GM19468 (cell line): Measurements from ENCODE around the gene MAGI1.

Experiments used
- ATAC-seq: cut with Tn5 transposase; IDR thresholded peaks from one replicate; pipeline ENCODE4 v1.9.1; 2021; ENCODE audit warnings: mild to moderate bottlenecking, moderate library complexity, moderate number of reproducible peaks; ENCODE audit not compliant: unreplicated experiment; ENCODE audit errors: extremely low read depth

Gene MAGI1

GRCh38 chr3:65816208-65816607, 222.5 kb downstream of the MAGI1 start:
- no peak for ATAC-seq

DNA sequence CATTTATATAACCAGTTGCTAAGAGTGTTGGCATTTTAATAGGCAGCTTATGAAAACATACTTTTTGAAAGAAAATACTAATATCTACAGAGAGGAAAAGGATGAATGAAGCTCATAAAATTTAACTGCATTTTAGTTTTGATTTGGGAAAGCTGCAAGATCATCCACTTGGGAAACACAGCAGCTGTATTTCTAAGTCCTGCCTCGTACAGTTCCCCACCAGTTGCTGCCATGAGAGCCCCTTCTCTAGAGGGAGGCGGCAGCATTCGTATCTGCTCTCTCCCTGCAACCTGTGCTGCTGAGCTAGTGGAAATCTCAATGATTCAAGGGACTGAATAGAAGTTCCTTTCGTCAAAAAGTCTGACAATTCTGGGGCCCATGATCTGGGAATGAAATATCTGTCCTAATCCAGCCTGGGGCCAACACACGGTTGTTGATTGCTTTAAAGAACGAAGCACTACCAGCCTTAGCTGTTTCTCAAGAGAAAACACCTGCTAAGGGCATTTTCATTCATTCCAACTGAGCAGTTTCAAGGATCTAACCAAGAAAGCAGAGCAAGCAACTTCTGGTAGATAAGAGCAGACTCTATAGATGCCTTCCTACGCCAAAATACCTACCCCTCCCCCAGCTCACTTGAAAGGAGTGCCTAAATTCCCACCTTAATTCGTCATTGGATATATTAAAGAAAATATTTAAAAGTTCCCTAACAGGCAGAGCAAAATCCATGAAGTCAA, 223.7 kb downstream of the MAGI1 start:
- no peak for ATAC-seq

- no peak for ATAC-seq
Observed at GRCh38 chr3:65811892-65812291, 226.8 kb downstream of the MAGI1 start.

- ATAC-seq: no peak
Observed at GRCh38 chr3:65811086-65811761, 227.5 kb downstream of the MAGI1 start.

DNA sequence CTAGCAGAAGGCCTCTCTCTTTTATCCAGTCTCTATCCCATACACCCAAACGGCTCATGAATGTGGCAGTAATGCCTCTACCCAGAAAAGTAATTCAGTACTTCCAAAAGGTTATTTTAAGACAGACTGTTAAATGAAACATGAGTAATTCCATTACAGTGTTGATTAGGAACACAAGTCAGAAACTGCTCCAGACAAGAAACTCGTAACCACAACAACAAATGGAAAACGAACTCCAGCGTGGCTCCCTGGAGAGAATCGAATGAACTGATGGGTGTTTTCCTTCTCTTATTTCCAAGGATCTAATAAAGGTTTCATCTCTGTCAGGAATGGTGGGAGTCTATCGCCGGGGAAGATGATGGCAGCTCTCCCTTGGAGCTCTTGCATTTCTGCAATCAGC, 228.4 kb downstream of the MAGI1 start:
- no peak for ATAC-seq

GRCh38 chr3:65809641-65810150, 229.0 kb downstream of the MAGI1 start:
- no peak for ATAC-seq

- no peak for ATAC-seq
Observed at GRCh38 chr3:65808824-65809223, 229.9 kb downstream of the MAGI1 start.

GRCh38 chr3:65808407-65808806, 230.3 kb downstream of the MAGI1 start:
- no peak for ATAC-seq

DNA sequence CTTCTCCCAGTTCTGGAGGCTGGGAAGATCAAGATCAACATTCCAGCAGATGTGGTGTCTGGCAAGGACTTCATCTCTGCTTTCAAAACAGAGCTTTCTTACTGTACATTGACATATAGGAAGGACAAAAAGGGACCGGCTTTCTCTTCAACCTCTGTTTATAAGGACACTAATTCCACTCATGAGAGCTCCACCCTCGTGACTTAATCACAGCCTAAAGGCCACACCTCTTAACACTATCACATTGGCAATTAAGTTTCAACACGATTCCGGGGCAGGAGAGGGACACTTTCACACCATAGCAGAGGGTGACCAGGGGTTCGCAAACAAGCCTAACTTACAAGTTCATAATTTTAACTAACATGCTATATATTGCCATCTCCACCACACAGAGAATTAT, 231.5 kb downstream of the MAGI1 start:
- ATAC-seq: no peak

DNA sequence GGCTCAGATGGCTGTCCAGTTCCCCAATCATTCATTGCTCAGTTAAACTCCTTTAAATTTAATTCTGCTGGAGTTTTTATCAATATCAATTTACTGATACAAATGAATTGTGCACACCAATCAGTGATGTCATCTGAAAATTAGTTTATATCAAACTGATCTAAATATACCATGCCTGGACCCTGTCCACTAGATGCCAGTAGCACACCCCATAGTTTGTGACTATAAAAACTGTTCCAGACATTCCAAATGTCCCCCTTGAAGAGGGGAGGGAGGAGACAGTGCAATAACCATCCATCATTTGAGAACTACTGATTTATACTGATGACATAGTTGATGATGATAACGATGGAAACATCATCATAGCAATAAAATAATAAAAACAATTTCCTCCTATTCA, 232.1 kb downstream of the MAGI1 start:
- ATAC-seq: no peak

GRCh38 chr3:65796676-65797075, 242.0 kb downstream of the MAGI1 start:
- no peak for ATAC-seq

DNA sequence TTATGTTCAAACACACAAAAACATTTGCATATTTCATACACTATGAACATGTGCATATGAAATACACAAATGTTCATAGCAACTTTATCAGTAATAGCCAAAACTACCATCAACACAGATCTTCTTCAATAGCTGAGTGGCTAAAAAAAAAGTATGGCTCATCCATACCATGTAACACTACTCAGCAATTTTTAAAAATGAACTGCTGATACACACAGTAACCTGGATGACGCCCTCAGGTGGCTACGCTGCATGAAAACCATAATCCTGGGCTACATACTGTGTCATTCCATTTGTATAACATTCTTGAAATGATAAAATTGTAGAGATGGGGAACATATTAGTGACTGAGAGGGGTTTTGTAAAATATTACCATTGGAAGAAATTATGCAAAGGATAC, 243.6 kb downstream of the MAGI1 start:
- ATAC-seq: no peak

DNA sequence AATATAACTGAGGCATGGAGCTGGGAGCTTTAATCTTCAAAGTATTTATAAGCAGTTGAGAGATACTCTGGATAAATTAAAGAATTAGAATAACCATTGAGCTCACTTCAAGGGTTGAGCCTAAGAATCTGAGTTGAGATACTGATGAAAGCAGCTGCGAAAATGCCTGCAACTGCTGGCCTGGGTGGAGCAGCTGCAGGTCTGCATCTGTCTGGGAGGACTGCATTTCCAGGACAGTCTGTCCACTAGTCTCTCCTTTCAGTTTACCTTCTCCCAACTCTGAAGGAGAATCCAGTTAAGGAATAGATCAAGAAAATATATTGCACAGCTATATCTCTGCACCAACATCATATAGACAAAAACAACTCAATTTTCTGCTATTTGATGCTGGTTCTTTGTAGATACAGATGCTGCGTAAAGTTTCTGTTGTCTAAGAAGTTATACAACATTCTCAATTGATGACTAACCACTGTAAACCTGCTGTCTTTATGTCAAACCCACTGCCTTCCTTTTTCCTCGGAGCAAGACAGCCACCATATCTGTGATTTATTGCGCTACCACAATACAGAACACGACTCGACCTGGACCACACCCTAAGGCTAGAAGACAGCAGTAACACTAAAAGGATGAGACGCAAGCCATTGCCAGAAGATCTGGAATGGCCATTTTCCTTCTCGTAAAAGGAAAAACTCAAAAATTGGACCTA, 245.1 kb downstream of the MAGI1 start:
- no peak for ATAC-seq

- ATAC-seq: no peak
Observed at GRCh38 chr3:65788461-65788860, 250.3 kb downstream of the MAGI1 start.

DNA sequence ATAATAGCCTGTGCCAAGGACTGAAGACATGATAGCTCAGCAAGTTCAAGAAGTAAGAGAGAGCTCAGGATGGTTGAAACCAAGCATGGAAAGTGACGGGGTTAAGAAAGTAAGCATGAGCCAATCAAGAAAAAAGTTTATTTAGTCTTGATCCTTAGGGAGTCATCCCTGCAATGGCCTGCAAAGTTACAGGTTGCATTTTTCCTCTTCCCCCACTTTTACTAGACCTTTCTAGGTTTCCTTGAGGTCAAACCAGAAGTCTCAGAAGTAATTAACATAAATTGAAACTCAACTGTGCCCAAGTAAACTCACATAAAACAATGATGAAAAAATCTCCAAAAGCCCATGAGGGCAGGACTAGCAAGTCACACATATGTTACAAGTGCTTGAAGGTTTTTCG, 250.9 kb downstream of the MAGI1 start:
- no peak for ATAC-seq

DNA sequence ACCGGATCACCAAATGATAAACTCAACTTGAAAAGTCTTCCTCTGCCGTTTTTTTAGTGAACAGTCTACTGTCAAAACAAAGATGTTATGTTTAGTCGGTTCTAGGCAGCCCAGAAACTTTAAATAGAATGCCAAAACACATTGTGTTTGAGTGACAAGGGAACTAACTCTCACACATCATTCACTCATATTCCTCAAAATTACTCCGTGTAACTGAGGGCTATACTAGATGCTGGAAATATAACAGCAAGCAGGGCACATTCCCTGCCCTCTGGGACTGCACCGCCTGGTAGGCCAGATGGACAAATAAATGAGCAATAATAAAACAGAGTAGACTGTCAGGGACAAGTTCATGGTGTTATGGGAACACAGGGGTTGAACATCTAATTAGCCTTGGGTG, 251.4 kb downstream of the MAGI1 start:
- ATAC-seq: no peak

- no peak for ATAC-seq
Observed at GRCh38 chr3:65786890-65787289, 251.8 kb downstream of the MAGI1 start.

- ATAC-seq: no peak
Observed at GRCh38 chr3:65785065-65785645, 253.6 kb downstream of the MAGI1 start.

DNA sequence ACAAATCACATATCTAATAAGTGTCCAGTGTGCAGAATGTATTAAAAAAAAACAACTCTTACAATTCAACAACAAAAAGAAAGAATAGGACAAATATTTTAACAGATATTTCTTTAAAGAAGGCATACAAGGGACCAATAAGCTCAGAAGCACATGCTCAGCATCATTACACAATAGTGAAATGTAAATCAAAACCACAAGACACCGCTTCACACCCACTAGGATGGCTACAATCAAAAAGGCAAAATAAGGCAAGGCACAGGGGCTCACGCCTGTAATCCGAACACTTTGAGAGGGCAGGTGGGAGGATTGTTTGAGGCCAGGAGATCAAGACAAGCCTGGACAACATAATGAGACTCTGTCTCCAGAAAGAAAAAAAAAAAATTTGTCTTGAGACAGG, 255.6 kb downstream of the MAGI1 start:
- no peak for ATAC-seq

DNA sequence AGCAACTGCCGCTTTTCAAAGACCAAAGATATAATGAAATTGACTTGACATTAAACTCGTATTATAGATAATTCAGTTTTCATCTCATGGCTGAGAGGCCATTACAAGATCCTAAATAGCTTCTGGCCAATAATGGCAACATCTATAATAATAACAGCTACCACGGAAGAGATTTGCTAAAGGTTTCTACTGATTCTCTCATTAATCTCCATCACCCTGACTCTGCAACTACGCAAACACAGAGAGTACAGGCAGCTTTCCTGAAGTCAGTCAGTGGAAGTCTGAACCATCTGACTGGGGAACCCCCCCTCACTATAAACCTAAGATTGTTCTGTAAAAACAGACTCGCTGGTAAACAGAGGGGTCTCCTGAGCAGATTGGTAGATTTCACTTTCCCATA, 257.1 kb downstream of the MAGI1 start:
- ATAC-seq: no peak

GRCh38 chr3:65779390-65779789, 259.3 kb downstream of the MAGI1 start:
- ATAC-seq: no peak
